Bronchial epithelial cell (primary cell): ENCODE measurements around the gene SLC35E3. TPM values are rescaled to one million over a fixed set of nuclear protein-coding genes. Genes with fewer than 3 reads are reported as not detected.
"Not testable (repeated sequence)": the region's sequence is repeated elsewhere in the genome, so short reads cannot be mapped to it uniquely, and the experiment has no call there.

ENCODE experiments used
- DNase-seq: peaks from one replicate; pipeline ENCODE4 v3.0.0-alpha.2; 2010; ENCODE audit warnings: low read depth
- FAIRE-seq: peaks from 2 replicates; lab custom pipeline; 2011; peaks lifted over from hg19 to GRCh38; lab: Jason Lieb, UNC
- H3K27me3 ChIP-seq: 2 replicates; pipeline ENCODE4 v1.5.1; 2011; ENCODE audit warnings: low read length; ENCODE audit not compliant: control insufficient read depth, insufficient read depth
- H3K36me3 ChIP-seq: 2 replicates; pipeline ENCODE4 v1.5.1; 2011; ENCODE audit warnings: low read length; ENCODE audit not compliant: control insufficient read depth, insufficient read depth
- H3K4me3 ChIP-seq: 2 replicates; pipeline ENCODE4 v1.5.1; 2011; ENCODE audit warnings: mild to moderate bottlenecking, low read depth, low read length, control low read depth
- total RNA-seq: library from RNA; depleted of rRNA; stranded (reverse); fragments of >200 nt; gene quantifications from 2 replicates; pipeline ENCODE4 v1.2.1, GENCODE V29; 2014
- TF ChIP-seq, protein P1 (sequence below): IDR thresholded peaks from 2 replicates; pipeline ENCODE4 v1.5.1; 2011; ENCODE audit warnings: mild to moderate bottlenecking, moderate library complexity, low read length, control low read depth, inconsistent platforms; ENCODE audit not compliant: insufficient read depth, severe bottlenecking

The SLC35E3 gene
- total RNA-seq, 1 donor from 2014 or later = 3.2 TPM

GRCh38 chr12:68793436-68793835 lies 47.5 kb downstream of the SLC35E3 start:
- no peak for DNase-seq
- TF ChIP-seq, protein P1, sequence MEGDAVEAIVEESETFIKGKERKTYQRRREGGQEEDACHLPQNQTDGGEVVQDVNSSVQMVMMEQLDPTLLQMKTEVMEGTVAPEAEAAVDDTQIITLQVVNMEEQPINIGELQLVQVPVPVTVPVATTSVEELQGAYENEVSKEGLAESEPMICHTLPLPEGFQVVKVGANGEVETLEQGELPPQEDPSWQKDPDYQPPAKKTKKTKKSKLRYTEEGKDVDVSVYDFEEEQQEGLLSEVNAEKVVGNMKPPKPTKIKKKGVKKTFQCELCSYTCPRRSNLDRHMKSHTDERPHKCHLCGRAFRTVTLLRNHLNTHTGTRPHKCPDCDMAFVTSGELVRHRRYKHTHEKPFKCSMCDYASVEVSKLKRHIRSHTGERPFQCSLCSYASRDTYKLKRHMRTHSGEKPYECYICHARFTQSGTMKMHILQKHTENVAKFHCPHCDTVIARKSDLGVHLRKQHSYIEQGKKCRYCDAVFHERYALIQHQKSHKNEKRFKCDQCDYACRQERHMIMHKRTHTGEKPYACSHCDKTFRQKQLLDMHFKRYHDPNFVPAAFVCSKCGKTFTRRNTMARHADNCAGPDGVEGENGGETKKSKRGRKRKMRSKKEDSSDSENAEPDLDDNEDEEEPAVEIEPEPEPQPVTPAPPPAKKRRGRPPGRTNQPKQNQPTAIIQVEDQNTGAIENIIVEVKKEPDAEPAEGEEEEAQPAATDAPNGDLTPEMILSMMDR = no peak
- no peaks in the 10 kb centered on the region for H3K36me3 ChIP-seq
- H3K4me3 ChIP-seq = no peak overlapping the region
- H3K27me3 ChIP-seq = no peaks in the 10 kb centered on the region
- FAIRE-seq = no peak

- TF ChIP-seq, protein P1 = no peak
- H3K36me3 ChIP-seq = no peaks in the 10 kb centered on the region
- H3K27me3 ChIP-seq = no peaks in the 10 kb centered on the region
- H3K4me3 ChIP-seq = no peak overlapping the region
- FAIRE-seq (no peak), DNase-seq (no peak)
Measured at GRCh38 chr12:68793975-68794652, 48.1 kb downstream of the SLC35E3 start.

DNA sequence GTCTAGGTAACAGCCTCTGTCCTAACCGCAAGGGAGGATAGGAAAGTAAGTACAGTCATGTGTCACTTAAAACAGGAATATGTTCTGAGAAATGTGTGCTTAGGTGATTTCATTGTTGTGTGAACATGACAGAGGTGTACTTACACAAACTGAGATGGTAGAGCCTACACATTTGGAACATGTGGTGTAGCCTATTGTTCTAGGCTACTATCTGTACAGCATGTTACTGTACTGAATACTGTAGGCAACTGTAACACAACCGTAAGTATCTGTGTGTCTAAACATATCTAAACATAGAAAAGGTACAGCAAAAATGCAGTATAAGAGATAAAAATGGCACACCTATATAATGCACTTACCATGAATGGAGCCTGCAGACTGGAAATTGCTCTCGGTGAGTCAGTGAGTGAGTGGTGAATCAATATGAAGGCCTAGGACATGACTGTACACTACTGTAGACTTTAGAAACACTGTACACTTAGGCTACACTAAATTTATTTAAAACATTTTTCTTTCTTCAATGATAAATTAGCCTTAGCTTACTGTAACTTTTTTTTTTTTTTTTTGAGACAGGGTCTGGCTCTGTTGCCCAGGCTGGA lies 48.8 kb downstream of the SLC35E3 start:
- DNase-seq (peak; percentile 91), FAIRE-seq (no peak)
- no peak overlapping the region for H3K4me3 ChIP-seq
- no peaks in the 10 kb centered on the region for H3K36me3 ChIP-seq
- TF ChIP-seq, protein P1 = no peak
- H3K27me3 ChIP-seq = no peaks in the 10 kb centered on the region

DNA sequence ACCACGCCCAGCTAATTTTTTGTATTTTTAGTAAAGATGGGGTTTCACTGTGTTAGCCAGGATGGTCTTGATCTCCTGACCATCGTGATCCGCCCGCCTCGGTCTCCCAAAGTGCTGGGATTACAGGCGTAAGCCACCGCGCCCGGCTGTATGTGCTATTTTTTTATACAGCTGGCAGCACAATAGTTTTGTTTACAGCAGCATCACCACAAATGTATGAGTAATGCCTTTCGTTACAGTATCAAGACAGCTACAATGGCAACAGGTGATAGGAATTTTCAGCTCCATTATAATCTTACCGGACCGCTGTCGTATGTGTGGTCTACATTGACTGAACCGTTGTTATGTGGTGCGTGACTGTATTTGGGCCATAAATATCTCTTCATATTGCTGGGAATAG lies 50.4 kb downstream of the SLC35E3 start:
- no peak overlapping the region for H3K4me3 ChIP-seq
- no peaks in the 10 kb centered on the region for H3K36me3 ChIP-seq
- DNase-seq (no peak), FAIRE-seq (no peak)
- H3K27me3 ChIP-seq = no peaks in the 10 kb centered on the region
- TF ChIP-seq, protein P1 = no peak

- Histone ChIP-seq H3K4me3 (no peak overlapping the region), H3K36me3 (no peaks in the 10 kb centered on the region), H3K27me3 (no peaks in the 10 kb centered on the region)
- TF ChIP-seq, protein P1 = no peak
- DNase-seq (no peak), FAIRE-seq (no peak)
Measured at GRCh38 chr12:68798882-68799234, 52.9 kb downstream of the SLC35E3 start.

DNA sequence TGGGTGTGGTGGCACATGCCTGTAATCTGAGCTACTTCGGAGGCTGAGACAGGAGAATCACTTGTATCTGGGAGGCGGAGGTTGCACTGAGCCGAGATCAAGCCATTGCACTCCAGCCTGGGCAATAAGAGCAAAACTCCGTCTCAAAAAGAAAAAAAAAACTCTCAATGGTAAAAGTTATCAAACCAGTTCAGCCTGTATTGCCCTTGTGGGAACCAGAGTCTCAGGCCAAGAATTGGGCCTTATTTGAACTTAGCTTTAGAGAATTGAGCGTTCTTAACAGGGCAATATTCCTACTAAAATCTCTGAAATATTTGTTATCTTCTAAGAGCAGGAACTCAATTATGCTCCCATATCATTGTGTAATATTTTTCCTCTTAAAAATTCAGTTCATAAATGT lies 54.3 kb downstream of the SLC35E3 start:
- TF ChIP-seq, protein P1 = no peak
- Histone ChIP-seq H3K36me3 (no peaks in the 10 kb centered on the region), H3K4me3 (no peak overlapping the region), H3K27me3 (no peaks in the 10 kb centered on the region)
- DNase-seq (peak; percentile 56), FAIRE-seq (no peak)

GRCh38 chr12:68801124-68801523 lies 55.1 kb downstream of the SLC35E3 start:
- H3K36me3 ChIP-seq, FAIRE-seq, H3K27me3 ChIP-seq, DNase-seq, H3K4me3 ChIP-seq: not testable (repeated sequence)

GRCh38 chr12:68802372-68802745 lies 56.4 kb downstream of the SLC35E3 start:
- FAIRE-seq, H3K4me3 ChIP-seq, H3K36me3 ChIP-seq: not testable (repeated sequence)

More at GRCh38 chr12:68802372-68802745, 56.4 kb downstream of the SLC35E3 start:
- not testable (repeated sequence) for DNase-seq, H3K27me3 ChIP-seq
